WTC11 (cell line): ENCODE results near the gene PLD1. TPM values are rescaled to one million over a fixed set of nuclear protein-coding genes. Genes with fewer than 3 reads are reported as not detected.

Experiments used
- ATAC-seq: fragments of 200-7000 bp; cut with Tn5 transposase; 2 replicates; pipeline ENCODE4 v1.10.0; 2021; ENCODE audit warnings: mild to moderate bottlenecking, moderate library complexity
- CTCF ChIA-PET: fragments of 300-600 bp; sonication (Branson Sonifier 250); formaldehyde crosslinking; loops from one replicate; lab custom pipeline; 2021; ENCODE audit warnings: antibody characterized with exemption; lab: Charles Lee
- POLR2A ChIA-PET: fragments of 350-600 bp; sonication (Branson Sonifier 250); formaldehyde crosslinking; loops from one replicate; lab custom pipeline; 2021; ENCODE audit warnings: antibody characterized with exemption; lab: Charles Lee
- DNase-seq: peaks from one replicate; pipeline ENCODE4 v3.0.0; 2021; ENCODE audit warnings: low spot score
- H3K27ac Mint-ChIP-seq: 2 replicates; pipeline ENCODE4 v1.8.0; 2021; ENCODE audit warnings: mixed read lengths
- H3K27me3 Mint-ChIP-seq: 2 replicates; pipeline ENCODE4 v1.8.0; 2021; ENCODE audit warnings: low read depth, mild to moderate bottlenecking, moderate library complexity, mixed read lengths
- H3K36me3 Mint-ChIP-seq: 2 replicates; pipeline ENCODE4 v1.8.0; 2021; ENCODE audit warnings: mixed read lengths
- H3K4me1 Mint-ChIP-seq: 2 replicates; pipeline ENCODE4 v1.8.0; 2022; ENCODE audit warnings: mixed read lengths
- H3K4me3 Mint-ChIP-seq: 2 replicates; pipeline ENCODE4 v1.8.0; 2021; ENCODE audit warnings: mild to moderate bottlenecking, moderate library complexity, mixed read lengths
- H3K9me3 Mint-ChIP-seq: 2 replicates; pipeline ENCODE4 v1.8.0; 2021; ENCODE audit warnings: mixed read lengths
- ATF1 ChIP-seq: sonication (generic); formaldehyde crosslinking; IDR thresholded peaks from 2 replicates; pipeline ENCODE4 v1.8.1; 2023; ENCODE audit warnings: mild to moderate bottlenecking, moderate library complexity, missing genetic modification reagents
- CTCF ChIP-seq: fragments of 200-600 bp; IDR thresholded peaks from 2 replicates; pipeline ENCODE4 v1.8.0; 2022; ENCODE audit warnings: antibody characterized with exemption
- E2F5 ChIP-seq: sonication (generic); formaldehyde crosslinking; IDR thresholded peaks from 2 replicates; pipeline ENCODE4 v1.8.1; 2022; ENCODE audit warnings: mild to moderate bottlenecking, moderate library complexity, missing genetic modification reagents
- FOXP1 ChIP-seq: sonication (generic); formaldehyde crosslinking; IDR thresholded peaks from 2 replicates; pipeline ENCODE4 v1.8.0; 2022; ENCODE audit warnings: missing genetic modification reagents, mild to moderate bottlenecking, moderate library complexity, borderline replicate concordance
- JAZF1 ChIP-seq: fragments of 250-450 bp; sonication (Bioruptor Pico); IDR thresholded peaks from 2 replicates; pipeline ENCODE4 v1.9.0; 2021; ENCODE audit warnings: moderate library complexity, mild to moderate bottlenecking, inconsistent platforms
- JUN ChIP-seq: sonication (generic); formaldehyde crosslinking; IDR thresholded peaks from 2 replicates; pipeline ENCODE4 v1.8.0; 2023; ENCODE audit warnings: mild to moderate bottlenecking, missing genetic modification reagents
- MLX ChIP-seq: sonication (generic); formaldehyde crosslinking; IDR thresholded peaks from 2 replicates; pipeline ENCODE4 v1.8.1; 2023; ENCODE audit warnings: mild to moderate bottlenecking, missing genetic modification reagents, moderate library complexity
- PRDM15 ChIP-seq: sonication (generic); formaldehyde crosslinking; IDR thresholded peaks from 2 replicates; pipeline ENCODE4 v1.8.0; 2022; ENCODE audit warnings: missing genetic modification reagents
- PREB ChIP-seq: sonication (generic); formaldehyde crosslinking; IDR thresholded peaks from 2 replicates; pipeline ENCODE4 v1.8.1; 2022; ENCODE audit warnings: mild to moderate bottlenecking, missing genetic modification reagents, moderate library complexity, borderline replicate concordance
- RELA ChIP-seq: sonication (generic); formaldehyde crosslinking; IDR thresholded peaks from 2 replicates; pipeline ENCODE4 v1.8.1; 2022; ENCODE audit warnings: missing genetic modification reagents, mild to moderate bottlenecking, borderline replicate concordance
- SOX15 ChIP-seq: fragments of 250-450 bp; sonication (Bioruptor Pico); IDR thresholded peaks from 2 replicates; pipeline ENCODE4 v1.9.0; 2021; ENCODE audit warnings: mild to moderate bottlenecking
- ZNF121 ChIP-seq: sonication (generic); formaldehyde crosslinking; IDR thresholded peaks from 2 replicates; pipeline ENCODE4 v1.8.0; 2023; ENCODE audit warnings: missing genetic modification reagents
- ZNF232 ChIP-seq: sonication (generic); formaldehyde crosslinking; IDR thresholded peaks from 2 replicates; pipeline ENCODE4 v1.8.0; 2022; ENCODE audit warnings: mild to moderate bottlenecking, missing genetic modification reagents
- ZNF396 ChIP-seq: fragments of 250-450 bp; sonication (Bioruptor Pico); IDR thresholded peaks from 2 replicates; pipeline ENCODE4 v1.8.0; 2021; ENCODE audit warnings: mild to moderate bottlenecking, moderate library complexity, borderline replicate concordance
- ZNF416 ChIP-seq: fragments of 250-450 bp; sonication (Bioruptor Pico); IDR thresholded peaks from 2 replicates; pipeline ENCODE4 v1.9.0; 2021; ENCODE audit warnings: mild to moderate bottlenecking, inconsistent platforms
- ZNF423 ChIP-seq: fragments of 250-450 bp; sonication (Bioruptor Pico); IDR thresholded peaks from 2 replicates; pipeline ENCODE4 v2.1.2; 2022; ENCODE audit warnings: mild to moderate bottlenecking, moderate library complexity
- ZNF425 ChIP-seq: fragments of 250-450 bp; sonication (Bioruptor Pico); conservative IDR thresholded peaks from 2 replicates; pipeline ENCODE4 v1.9.0; 2021; ENCODE audit warnings: mild to moderate bottlenecking
- total RNA-seq: library from RNA; stranded (reverse); gene quantifications from 3 replicates; pipeline ENCODE4 v1.2.3, GENCODE V29; 2021

PLD1 gene
- total RNA-seq, 1 experiment from 2014 or later: 4.0 TPM

- Mint-ChIP-seq H3K27me3 (no peaks in the 10 kb centered on the region), H3K27ac (no peak overlapping the region), H3K9me3 (no peaks in the 10 kb centered on the region), H3K4me1 (peaks cover 12% of the 10 kb centered on the region), H3K4me3 (no peak overlapping the region), H3K36me3 (no peaks in the 10 kb centered on the region)
- no peak for ATAC-seq
- DNase-seq: no peak
- ChIA-PET CTCF (no interaction called here), POLR2A (no interaction called here)
- TF ChIP-seq FOXP1 (CRISPR knock-in tag) (no peak), CTCF (no peak), ZNF423 (no peak), E2F5 (CRISPR knock-in tag) (no peak), ATF1 (CRISPR knock-in tag) (no peak), PREB (no peak), SOX15 (CRISPR knock-in tag) (no peak), ZNF121 (CRISPR knock-in tag) (no peak), JAZF1 (no peak), ZNF416 (CRISPR knock-in tag) (no peak), MLX (CRISPR knock-in tag) (no peak), RELA (CRISPR knock-in tag) (no peak)
These were observed 41.9 kb downstream of the PLD1 start for GRCh38 chr3:171768281-171768900.

- Mint-ChIP-seq H3K27ac (no peak overlapping the region), H3K4me3 (no peak overlapping the region), H3K36me3 (no peaks in the 10 kb centered on the region), H3K4me1 (peaks cover 2% of the 10 kb centered on the region; the same call in 1 of the 2 replicates), H3K9me3 (no peaks in the 10 kb centered on the region), H3K27me3 (no peaks in the 10 kb centered on the region)
- DNase-seq (no peak), ATAC-seq (no peak)
- ChIA-PET POLR2A (no interaction called here), CTCF (interaction anchor here (1.1 to 1.8 kb wide), 3 partner anchors 64 to 151 kb away, joined by 3 to 4 read pairs (median 3); no protein-coding TSS in a partner anchor)
- no peak for TF ChIP-seq ZNF396 (CRISPR knock-in tag)
- TF ChIP-seq ZNF232 (CRISPR knock-in tag): no peak
These were observed 44.8 kb downstream of the PLD1 start for GRCh38 chr3:171765511-171765887.

GRCh38 chr3:171763392-171763791 is 46.9 kb downstream of the PLD1 start:
- no peaks in the 10 kb centered on the region for H3K9me3 Mint-ChIP-seq
- H3K4me1 Mint-ChIP-seq: peaks cover 5% of the 10 kb centered on the region
- H3K27me3 Mint-ChIP-seq: no peaks in the 10 kb centered on the region
- ATAC-seq (no peak), DNase-seq (no peak)
- no peaks in the 10 kb centered on the region for H3K36me3 Mint-ChIP-seq
- TF ChIP-seq ZNF425 (no peak), PRDM15 (CRISPR knock-in tag) (no peak), JUN (CRISPR knock-in tag) (no peak), SOX15 (CRISPR knock-in tag) (no peak)
- no peak overlapping the region for H3K27ac Mint-ChIP-seq
- CTCF ChIA-PET: interaction anchor here (0.6 to 1.8 kb wide), 6 partner anchors 8 to 802 kb away, joined by 3 to 4 read pairs (median 3); no protein-coding TSS in a partner anchor
- H3K4me3 Mint-ChIP-seq: no peak overlapping the region
- POLR2A ChIA-PET: no interaction called here
